Activated CD4-positive, CD25-positive, alpha-beta regulatory T cell treated with anti-CD3 and anti-CD28 coated beads, Interleukin-2, amount 50 U/mL, for 16 hours (primary cell): ENCODE results near the gene BRMS1L.
"Not testable (repeated sequence)": the region's sequence is repeated elsewhere in the genome, so short reads cannot be mapped to it uniquely, and the experiment has no call there.

Source experiments
- DNase-seq: peaks from one replicate; pipeline ENCODE4 v3.0.0-alpha.2; 2020; ENCODE audit warnings: low read depth, low spot score

The BRMS1L gene

GRCh38 chr14:35826218-35826951 lies at the start of gene BRMS1L:
Gene BRMS1L, plus strand, starts transcription at chr14:35826338. Its CDS starts 179 bp downstream, at chr14:35826517.
- peak; percentile 94 for DNase-seq

- no peak for DNase-seq
Measured at GRCh38 chr14:35776823-35777222, 49.3 kb upstream of the BRMS1L start.

- DNase-seq, result not testable (repeated sequence)
Measured at GRCh38 chr14:35777550-35777949, 48.6 kb upstream of the BRMS1L start.

GRCh38 chr14:35779368-35779767 lies 46.8 kb upstream of the BRMS1L start:
- DNase-seq, result no peak

GRCh38 chr14:35783699-35784098 lies 42.4 kb upstream of the BRMS1L start:
- no peak for DNase-seq

GRCh38 chr14:35786856-35787255 lies 39.3 kb upstream of the BRMS1L start:
- DNase-seq, result no peak

- no peak for DNase-seq
Measured at GRCh38 chr14:35789651-35790050, 36.5 kb upstream of the BRMS1L start.

- no peak for DNase-seq
Measured at GRCh38 chr14:35797796-35798195, 28.3 kb upstream of the BRMS1L start.

GRCh38 chr14:35806006-35806907 lies 19.9 kb upstream of the BRMS1L start:
- DNase-seq, result no peak

GRCh38 chr14:35807131-35807961 lies 18.8 kb upstream of the BRMS1L start:
- no peak for DNase-seq

- no peak for DNase-seq
Measured at GRCh38 chr14:35808076-35808637, 18.0 kb upstream of the BRMS1L start.

- DNase-seq, result peak; percentile 87
Measured at GRCh38 chr14:35808638-35809563, 17.2 kb upstream of the BRMS1L start, which contains the start of gene RALGAPA1. Gene RALGAPA1, minus strand, starts transcription at chr14:35809295. Its CDS starts 460 bp downstream, at chr14:35808835.

GRCh38 chr14:35809597-35809996 lies 16.5 kb upstream of the BRMS1L start:
- DNase-seq, result no peak

- no peak for DNase-seq
Measured at GRCh38 chr14:35810963-35811362, 15.2 kb upstream of the BRMS1L start.

GRCh38 chr14:35814371-35815005 lies 11.7 kb upstream of the BRMS1L start:
- DNase-seq, result peak; percentile 71

- no peak for DNase-seq
Measured at GRCh38 chr14:35818346-35819115, 7.6 kb upstream of the BRMS1L start.

GRCh38 chr14:35819591-35820540 lies 6.3 kb upstream of the BRMS1L start:
- DNase-seq, result no peak
